K562 (cell line): ENCODE measurements around the gene HEXIM1. TPM values are rescaled to one million over a fixed set of nuclear protein-coding genes. Genes with fewer than 3 reads are reported as not detected.

Source experiments
- ATF4 ChIP-seq: fragments of 450-650 bp; formaldehyde crosslinking; IDR thresholded peaks from 2 replicates; pipeline ENCODE4 v1.4.0; 2022; ENCODE audit warnings: mild to moderate bottlenecking, moderate library complexity
- CBX1 ChIP-seq: sonication (generic); IDR thresholded peaks from 2 replicates; pipeline ENCODE4 v1.6.1; 2016; ENCODE audit warnings: antibody characterized with exemption, low read depth, mild to moderate bottlenecking
- CLOCK ChIP-seq: fragments of 250-450 bp; sonication (Bioruptor Pico); IDR thresholded peaks from 2 replicates; pipeline ENCODE4 v1.4.0; 2020; ENCODE audit warnings: mild to moderate bottlenecking, moderate library complexity, borderline replicate concordance
- DACH1 ChIP-seq: fragments of 450-650 bp; IDR thresholded peaks from 2 replicates; pipeline ENCODE4 v1.6.1; 2018; ENCODE audit not compliant: partially characterized antibody
- ETS1 ChIP-seq: conservative IDR thresholded peaks from 2 replicates; pipeline ENCODE4 v1.6.1; 2011; ENCODE audit warnings: low read depth, mild to moderate bottlenecking, low read length; ENCODE audit not compliant: control insufficient read depth
- HNRNPUL1 ChIP-seq: fragments of 200-400 bp; formaldehyde crosslinking; IDR thresholded peaks from 2 replicates; pipeline ENCODE4 v1.6.1; 2017; ENCODE audit warnings: low read length
- NR4A1 ChIP-seq, 2 experiments: fragments of 250-450 bp in 1 of 2; fragments of 450-650 bp in 1 of 2; sonication (Bioruptor Pico) in 1 of 2; IDR thresholded peaks; 2 replicates each; pipeline versions ENCODE4 v1.4.0 to v1.6.1; 2016 to 2020; ENCODE audit warnings: mild to moderate bottlenecking in 2 of 2, missing compliant biosample characterization in 1 of 2, missing genetic modification characterization in 1 of 2, moderate library complexity in 1 of 2
- RAD51 ChIP-seq: fragments of 450-650 bp; IDR thresholded peaks from 2 replicates; pipeline ENCODE4 v1.7.1; 2016; ENCODE audit warnings: low read depth, mild to moderate bottlenecking, borderline replicate concordance
- RFX7 ChIP-seq: fragments of 250-450 bp; sonication (Bioruptor Pico); IDR thresholded peaks from 2 replicates; pipeline ENCODE4 v1.5.1; 2021; ENCODE audit warnings: mild to moderate bottlenecking
- SETDB1 ChIP-seq: IDR thresholded peaks from one replicate; pipeline ENCODE4 v1.6.1; 2012; ENCODE audit warnings: low read length, control low read depth, inconsistent platforms
- SRSF9 ChIP-seq: fragments of 200-400 bp; formaldehyde crosslinking; IDR thresholded peaks from 2 replicates; pipeline ENCODE4 v1.6.1; 2017; ENCODE audit warnings: low read depth, low read length, borderline replicate concordance
- ZNF224 ChIP-seq: sonication (generic); formaldehyde crosslinking; IDR thresholded peaks from 2 replicates; pipeline ENCODE4 v1.8.0; 2022; ENCODE audit warnings: mild to moderate bottlenecking, missing genetic modification reagents
- ZNF561 ChIP-seq: fragments of 450-650 bp; formaldehyde crosslinking; conservative IDR thresholded peaks from 2 replicates; pipeline ENCODE4 v1.4.0; 2020; ENCODE audit warnings: mild to moderate bottlenecking, moderate library complexity
- ZNF57 ChIP-seq: fragments of 450-650 bp; formaldehyde crosslinking; IDR thresholded peaks from 2 replicates; pipeline ENCODE4 v1.4.0; 2020; ENCODE audit warnings: mild to moderate bottlenecking, moderate library complexity
- ZSCAN32 ChIP-seq: fragments of 450-650 bp; formaldehyde crosslinking; IDR thresholded peaks from 2 replicates; pipeline ENCODE4 v1.4.0; 2020; ENCODE audit warnings: mild to moderate bottlenecking, moderate library complexity
- polyA plus RNA-seq, 8 experiments: library from polyadenylated mRNA; depleted of rRNA in 4 of 8; stranded (reverse) in 5 of 8; unstranded in 3 of 8; fragments of >200 nt; fragmentation: Nextera tagmentation in 2 of 8; fragmentation: Illumina TruSeq in 1 of 8; extraction: Ambion mirVana in 2 of 8; extraction: Trizol in 1 of 8; gene quantifications; 2 replicates each; pipeline versions ENCODE4 v1.2.1 to v1.2.3, GENCODE V29; 2011 to 2014; ENCODE audit warnings: inconsistent platforms in 1 of 8, missing spikeins in 1 of 8
- total RNA-seq, 7 experiments: library from RNA; depleted of rRNA in 6 of 7; stranded (reverse); fragments of >200 nt in 6 of 7; fragmentation: Illumina TruSeq in 2 of 7; extraction: Trizol in 2 of 7; gene quantifications; 2 replicates each; pipeline versions ENCODE4 v1.2.1 to v1.2.3, GENCODE V29; 2011 to 2021; ENCODE audit warnings: low replicate concordance in 1 of 7
- TF ChIP-seq, protein P1 (sequence below): fragments of 450-650 bp; IDR thresholded peaks from 2 replicates; pipeline ENCODE4 v1.6.1; 2018; ENCODE audit not compliant: partially characterized antibody
- TF ChIP-seq, protein P2 (sequence below): sonication (generic); formaldehyde crosslinking; IDR thresholded peaks from 2 replicates; pipeline ENCODE4 v1.5.0; 2020; ENCODE audit warnings: missing genetic modification reagents

The HEXIM1 gene
- total and polyA plus RNA-seq, 9 of the 15 experiments (the other 6 are each of a cell fraction or from before 2014, with no cell fraction given) = 1.4 to 28.3 (median 9.1) TPM

DNA sequence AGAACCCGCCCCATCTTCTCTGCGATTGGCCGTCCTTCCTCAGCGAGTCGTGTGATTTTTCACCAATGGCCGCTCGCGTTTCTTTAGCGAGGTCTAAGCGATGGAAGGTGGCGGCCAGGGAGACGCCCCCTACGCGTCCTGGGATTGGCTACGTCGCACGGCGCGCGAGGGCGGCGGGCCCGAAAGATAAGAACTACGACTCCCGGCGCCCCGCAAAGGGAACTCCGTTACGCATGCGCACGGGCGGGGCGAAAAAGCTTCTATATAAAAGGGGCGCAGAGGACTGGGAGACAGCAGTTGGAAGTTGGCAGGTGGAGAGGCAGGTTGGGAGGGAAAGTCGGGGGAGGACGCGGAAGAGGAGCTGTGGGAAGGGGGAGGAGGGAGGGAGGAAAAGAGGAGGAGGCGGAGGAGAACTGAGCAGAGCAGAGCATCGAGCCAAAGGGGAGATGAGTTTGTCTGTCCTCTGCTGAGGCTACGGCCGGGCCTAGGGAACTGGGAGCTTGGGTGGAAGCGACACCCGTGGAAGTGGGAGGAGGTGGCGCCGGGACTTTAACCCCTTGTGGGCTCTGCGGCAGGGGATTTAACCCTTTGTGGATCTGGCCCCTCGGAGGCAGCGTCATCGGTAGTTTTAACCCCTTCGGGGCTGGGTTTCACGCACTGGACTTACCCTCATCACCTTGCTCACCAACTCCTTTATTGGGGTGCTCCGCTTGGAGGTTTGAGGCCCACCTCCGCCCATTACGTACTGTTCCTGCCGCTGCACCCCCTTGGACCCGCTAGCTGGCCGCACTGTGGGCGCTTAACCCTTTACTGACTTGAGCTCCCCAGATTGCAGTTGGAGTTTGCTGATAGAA is at the start of gene HEXIM1 (continued):
- TF ChIP-seq ETS1 (peak; percentile 88; the same call in 1 of the 2 replicates), RFX7 (CRISPR knock-in tag) (peak; percentile 95), ATF4 (CRISPR knock-in tag) (peak; percentile 87), ZNF561 (peak; percentile 79; the same call in 1 of the 2 replicates), RAD51 (peak; percentile 27; the same call in 1 of the 2 replicates), NR4A1 (CRISPR knock-in tag; IDR thresholded peaks at IDR 0.05) (peak; percentile 36; the same call in 1 of the 2 replicates), NR4A1 (tag; IDR thresholded peaks at IDR 0.05) (no peak; the same call in 1 of the 2 replicates), ZNF224 (CRISPR knock-in tag) (no peak), HNRNPUL1 (0 out of 2 replicates have a peak, but pooled peaks have one; percentile 75), CLOCK (CRISPR knock-in tag) (no peak), SETDB1 (peak; percentile 94), DACH1 (no peak), SRSF9 (no peak), ZSCAN32 (CRISPR knock-in tag) (peak; percentile 82), CBX1 (peak; percentile 99), ZNF57 (CRISPR knock-in tag) (peak; percentile 75; the same call in 1 of the 2 replicates)
- TF ChIP-seq, protein P1, sequence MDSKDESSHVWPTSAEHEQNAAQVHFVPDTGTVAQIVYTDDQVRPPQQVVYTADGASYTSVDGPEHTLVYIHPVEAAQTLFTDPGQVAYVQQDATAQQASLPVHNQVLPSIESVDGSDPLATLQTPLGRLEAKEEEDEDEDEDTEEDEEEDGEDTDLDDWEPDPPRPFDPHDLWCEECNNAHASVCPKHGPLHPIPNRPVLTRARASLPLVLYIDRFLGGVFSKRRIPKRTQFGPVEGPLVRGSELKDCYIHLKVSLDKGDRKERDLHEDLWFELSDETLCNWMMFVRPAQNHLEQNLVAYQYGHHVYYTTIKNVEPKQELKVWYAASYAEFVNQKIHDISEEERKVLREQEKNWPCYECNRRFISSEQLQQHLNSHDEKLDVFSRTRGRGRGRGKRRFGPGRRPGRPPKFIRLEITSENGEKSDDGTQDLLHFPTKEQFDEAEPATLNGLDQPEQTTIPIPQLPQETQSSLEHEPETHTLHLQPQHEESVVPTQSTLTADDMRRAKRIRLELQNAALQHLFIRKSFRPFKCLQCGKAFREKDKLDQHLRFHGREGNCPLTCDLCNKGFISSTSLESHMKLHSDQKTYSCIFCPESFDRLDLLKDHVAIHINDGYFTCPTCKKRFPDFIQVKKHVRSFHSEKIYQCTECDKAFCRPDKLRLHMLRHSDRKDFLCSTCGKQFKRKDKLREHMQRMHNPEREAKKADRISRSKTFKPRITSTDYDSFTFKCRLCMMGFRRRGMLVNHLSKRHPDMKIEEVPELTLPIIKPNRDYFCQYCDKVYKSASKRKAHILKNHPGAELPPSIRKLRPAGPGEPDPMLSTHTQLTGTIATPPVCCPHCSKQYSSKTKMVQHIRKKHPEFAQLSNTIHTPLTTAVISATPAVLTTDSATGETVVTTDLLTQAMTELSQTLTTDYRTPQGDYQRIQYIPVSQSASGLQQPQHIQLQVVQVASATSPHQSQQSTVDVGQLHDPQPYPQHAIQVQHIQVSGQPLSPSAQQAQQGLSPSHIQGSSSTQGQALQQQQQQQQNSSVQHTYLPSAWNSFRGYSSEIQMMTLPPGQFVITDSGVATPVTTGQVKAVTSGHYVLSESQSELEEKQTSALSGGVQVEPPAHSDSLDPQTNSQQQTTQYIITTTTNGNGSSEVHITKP = no peak
- TF ChIP-seq, protein P2, sequence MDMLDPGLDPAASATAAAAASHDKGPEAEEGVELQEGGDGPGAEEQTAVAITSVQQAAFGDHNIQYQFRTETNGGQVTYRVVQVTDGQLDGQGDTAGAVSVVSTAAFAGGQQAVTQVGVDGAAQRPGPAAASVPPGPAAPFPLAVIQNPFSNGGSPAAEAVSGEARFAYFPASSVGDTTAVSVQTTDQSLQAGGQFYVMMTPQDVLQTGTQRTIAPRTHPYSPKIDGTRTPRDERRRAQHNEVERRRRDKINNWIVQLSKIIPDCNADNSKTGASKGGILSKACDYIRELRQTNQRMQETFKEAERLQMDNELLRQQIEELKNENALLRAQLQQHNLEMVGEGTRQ (CRISPR knock-in tag) = no peak
